ENCODE measurements around the gene STX17.

DNA sequence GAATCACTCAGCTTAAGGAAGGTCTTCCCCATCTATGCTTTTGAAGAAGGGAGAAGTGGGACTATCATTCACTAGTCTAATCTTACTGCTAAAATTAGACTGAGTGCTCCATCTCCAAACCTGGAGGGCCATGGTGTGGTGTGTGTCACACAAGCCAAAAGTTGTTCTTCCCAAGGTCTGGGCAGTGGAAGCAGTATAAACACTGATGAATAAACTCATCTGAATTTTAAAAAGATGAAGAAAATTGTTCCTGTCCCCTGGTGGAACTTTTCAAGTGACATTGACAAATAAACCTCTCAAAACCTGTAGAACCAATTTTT is 16.2 kb downstream of the STX17 start:
- TF ChIP-seq POLR2AphosphoS5 (IDR thresholded peaks at IDR 0.05) (no peak), POLR2A (IDR thresholded peaks at IDR 0.05) (no peak)

Measured in spleen (tissue), 3 donors.